Measurements from ENCODE around the gene EIF4G2. TPM values are rescaled to one million over a fixed set of nuclear protein-coding genes. Genes with fewer than 3 reads are reported as not detected.

The EIF4G2 gene
- total and polyA plus RNA-seq, 2 donors from 2014 or later: 238 to 716 TPM

- peaks cover 9 to 55% (median 33%) of the 10 kb centered on the region in 3 donors for H3K36me3 ChIP-seq (ENCODE audit: control insufficient read depth in 2 of 3, insufficient read depth in 3 of 3, low read length in 3 of 3)
- no peak for TF ChIP-seq CTCF (IDR thresholded peaks at IDR 0.05; ENCODE audit: borderline replicate concordance, extremely low read depth, insufficient read depth)
- H3K9me3 ChIP-seq (ENCODE audit: control insufficient read depth in 2 of 3, insufficient read depth in 1 of 3, low read length in 3 of 3): no peaks in the 10 kb centered on the region
- H3K27ac ChIP-seq (ENCODE audit: low read depth in 2 of 2, low read length in 2 of 2): no peak overlapping the region
- H3K27me3 ChIP-seq (ENCODE audit: control insufficient read depth, insufficient read depth, low read length): no peaks in the 10 kb centered on the region
- H3K4me1 ChIP-seq (ENCODE audit: control insufficient read depth in 2 of 3, insufficient read depth in 2 of 3, low read depth in 1 of 3, low read length in 3 of 3): no peaks in the 10 kb centered on the region
- no peak overlapping the region for H3K9ac ChIP-seq (ENCODE audit: low read length in 3 of 3)
- intact Hi-C loops (cut with DNase I): no loop called here
- FAIRE-seq (no peak), DNase-seq (no peak)
- no peak overlapping the region for H3K4me3 ChIP-seq (ENCODE audit: low read length in 3 of 3)
Observed at GRCh38 chr11:10758957-10759356, 49.8 kb downstream of the EIF4G2 start.

DNA sequence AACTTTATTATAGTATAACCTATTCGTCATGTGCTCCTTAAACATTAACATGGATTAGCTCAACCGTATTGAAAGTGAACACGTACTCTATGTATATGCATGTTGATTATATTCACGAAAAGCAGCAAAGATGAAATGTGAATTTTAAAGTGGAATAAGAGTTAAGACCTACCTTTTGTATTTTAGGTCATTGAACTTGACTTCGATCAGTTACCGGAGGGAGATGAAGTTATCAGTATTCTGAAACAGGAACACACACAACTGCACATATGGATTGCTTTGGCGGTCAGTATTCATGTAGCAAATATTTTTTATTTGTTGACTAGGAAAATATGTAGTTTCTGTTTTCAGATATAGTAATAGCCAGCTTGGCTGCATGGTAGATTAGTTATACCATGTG is 56.2 kb downstream of the EIF4G2 start:
- Histone ChIP-seq H3K27ac (ENCODE audit: low read depth in 2 of 2, low read length in 2 of 2) (no peak overlapping the region), H3K9me3 (ENCODE audit: control insufficient read depth in 2 of 3, insufficient read depth in 1 of 3, low read length in 3 of 3) (no peaks in the 10 kb centered on the region), H3K9ac (ENCODE audit: low read length in 3 of 3) (peak overlapping the region in 2 of 3 donors; percentile 24 to 57), H3K4me1 (ENCODE audit: control insufficient read depth in 2 of 3, insufficient read depth in 2 of 3, low read depth in 1 of 3, low read length in 3 of 3) (peaks cover 0 to 6% (median 0%) of the 10 kb centered on the region in 3 donors), H3K27me3 (ENCODE audit: control insufficient read depth, insufficient read depth, low read length) (no peaks in the 10 kb centered on the region), H3K4me3 (ENCODE audit: low read length in 3 of 3) (peak overlapping the region; percentile 78 to 98 (median 89)), H3K36me3 (ENCODE audit: control insufficient read depth in 2 of 3, insufficient read depth in 3 of 3, low read length in 3 of 3) (peaks cover 7 to 18% (median 15%) of the 10 kb centered on the region in 3 donors)
- no peak for TF ChIP-seq CTCF (IDR thresholded peaks at IDR 0.05; ENCODE audit: borderline replicate concordance, extremely low read depth, insufficient read depth)
- FAIRE-seq (no peak), DNase-seq (no peak)
- intact Hi-C loops (cut with DNase I): no loop called here

GRCh38 chr11:10752061-10752460 is 56.7 kb downstream of the EIF4G2 start:
- H3K9ac ChIP-seq (ENCODE audit: low read length in 3 of 3): peak overlapping the region; percentile 57 to 95 (median 72)
- TF ChIP-seq CTCF (IDR thresholded peaks at IDR 0.05; ENCODE audit: borderline replicate concordance, extremely low read depth, insufficient read depth): no peak
- intact Hi-C loops (cut with DNase I): no loop called here
- H3K9me3 ChIP-seq (ENCODE audit: control insufficient read depth in 2 of 3, insufficient read depth in 1 of 3, low read length in 3 of 3): no peaks in the 10 kb centered on the region
- no peaks in the 10 kb centered on the region for H3K27me3 ChIP-seq (ENCODE audit: control insufficient read depth, insufficient read depth, low read length)
- H3K36me3 ChIP-seq (ENCODE audit: control insufficient read depth in 2 of 3, insufficient read depth in 3 of 3, low read length in 3 of 3): peaks cover 4 to 14% (median 11%) of the 10 kb centered on the region in 3 donors
- peak overlapping the region; percentile 78 to 98 (median 89) for H3K4me3 ChIP-seq (ENCODE audit: low read length in 3 of 3)
- FAIRE-seq: no peak
- peaks cover 0 to 6% (median 0%) of the 10 kb centered on the region in 3 donors for H3K4me1 ChIP-seq (ENCODE audit: control insufficient read depth in 2 of 3, insufficient read depth in 2 of 3, low read depth in 1 of 3, low read length in 3 of 3)
- peak in 2 of 5 donors; percentile 16 to 37 for DNase-seq
- H3K27ac ChIP-seq (ENCODE audit: low read depth in 2 of 2, low read length in 2 of 2): no peak overlapping the region

GRCh38 chr11:10751581-10751940 is 57.2 kb downstream of the EIF4G2 start:
- Histone ChIP-seq H3K27me3 (ENCODE audit: control insufficient read depth, insufficient read depth, low read length) (no peaks in the 10 kb centered on the region), H3K36me3 (ENCODE audit: control insufficient read depth in 2 of 3, insufficient read depth in 3 of 3, low read length in 3 of 3) (peaks cover 2 to 9% (median 7%) of the 10 kb centered on the region in 3 donors), H3K9me3 (ENCODE audit: control insufficient read depth in 2 of 3, insufficient read depth in 1 of 3, low read length in 3 of 3) (no peaks in the 10 kb centered on the region), H3K27ac (ENCODE audit: low read depth in 2 of 2, low read length in 2 of 2) (peak overlapping the region; percentile 97 to 98), H3K9ac (ENCODE audit: low read length in 3 of 3) (peak overlapping the region; percentile 52 to 95 (median 72)), H3K4me1 (ENCODE audit: control insufficient read depth in 2 of 3, insufficient read depth in 2 of 3, low read depth in 1 of 3, low read length in 3 of 3) (peaks cover 0 to 6% (median 0%) of the 10 kb centered on the region in 3 donors), H3K4me3 (ENCODE audit: low read length in 3 of 3) (peak overlapping the region; percentile 78 to 98 (median 89))
- intact Hi-C loops (cut with DNase I): no loop called here
- DNase-seq (peak in 1 of 5 donors; percentile 40), FAIRE-seq (no peak)
- TF ChIP-seq CTCF (IDR thresholded peaks at IDR 0.05; ENCODE audit: borderline replicate concordance, extremely low read depth, insufficient read depth): no peak

Measured in kidney (tissue), 14 donors.